OCI-LY7 (cell line): Measurements from ENCODE around the gene LRRC71. TPM values are rescaled to one million over a fixed set of nuclear protein-coding genes. Genes with fewer than 3 reads are reported as not detected.
A peak's percentile ranks its signal among the peaks of the same experiment; 100 is the strongest.

Source experiments
- Bru-seq: library from RNA; stranded (reverse); fragments of 400-500 nt; gene quantifications from one replicate; lab custom pipeline; 2021; lab: Mats Ljungman, UMichigan
- BruChase-seq, 2 experiments: library from RNA; stranded (reverse); fragments of 400-500 nt; gene quantifications; one replicate each; lab custom pipeline; 2021; lab: Mats Ljungman, UMichigan
- BruUV-seq: library from RNA; stranded (reverse); fragments of 400-500 nt; replicated peaks from 2 replicates; lab custom pipeline; 2021; lab: Mats Ljungman, UMichigan
- CTCF ChIA-PET: fragments of 300-600 bp; sonication (Branson Sonifier 250); formaldehyde crosslinking; loops from one replicate; lab custom pipeline; 2022; ENCODE audit warnings: antibody characterized with exemption; ENCODE audit not compliant: unreplicated experiment; lab: Charles Lee
- POLR2A ChIA-PET: fragments of 300-600 bp; sonication (Branson Sonifier 250); formaldehyde crosslinking; loops from one replicate; lab custom pipeline; 2022; ENCODE audit warnings: antibody characterized with exemption; lab: Charles Lee
- DNase-seq: peaks from one replicate; pipeline ENCODE4 v3.0.0-alpha.2; 2015; ENCODE audit warnings: low spot score
- H2AFZ ChIP-seq: fragments of 200-600 bp; sonication (generic), shearing (Covaris generic); 2 replicates; pipeline ENCODE4 v1.6.1; 2014; ENCODE audit warnings: mild to moderate bottlenecking, antibody characterized with exemption, low read length, moderate library complexity
- H3K27ac ChIP-seq: fragments of 200-600 bp; sonication (generic); 2 replicates; pipeline ENCODE4 v1.5.1; 2014; ENCODE audit warnings: mixed run types, low read depth, mild to moderate bottlenecking, moderate library complexity, low read length, inconsistent platforms; ENCODE audit not compliant: poor library complexity, severe bottlenecking
- H3K36me3 ChIP-seq: fragments of 200-600 bp; sonication (generic); 2 replicates; pipeline ENCODE4 v1.6.1; 2014; ENCODE audit warnings: mild to moderate bottlenecking, antibody characterized with exemption, low read length, moderate library complexity, mixed read lengths; ENCODE audit not compliant: insufficient read depth
- H3K4me1 ChIP-seq: fragments of 200-600 bp; sonication (generic); 2 replicates; pipeline ENCODE4 v1.5.1; 2014; ENCODE audit warnings: mild to moderate bottlenecking, low read length; ENCODE audit not compliant: insufficient read depth, poor library complexity, severe bottlenecking
- H3K4me2 ChIP-seq: fragments of 200-600 bp; sonication (generic); 2 replicates; pipeline ENCODE4 v1.6.1; 2014; ENCODE audit warnings: mild to moderate bottlenecking, low read length
- H3K4me3 ChIP-seq: fragments of 200-600 bp; sonication (generic); 2 replicates; pipeline ENCODE4 v1.5.1; 2014; ENCODE audit warnings: mild to moderate bottlenecking, low read depth, low read length; ENCODE audit not compliant: poor library complexity, severe bottlenecking
- H3K79me2 ChIP-seq: fragments of 200-600 bp; sonication (generic); 2 replicates; pipeline ENCODE4 v1.6.1; 2016; ENCODE audit warnings: low read depth, mild to moderate bottlenecking, low read length, moderate library complexity, mixed read lengths; ENCODE audit not compliant: insufficient read depth
- H3K9me2 ChIP-seq: fragments of 200-600 bp; sonication (generic); 2 replicates; pipeline ENCODE4 v1.6.1; 2016; ENCODE audit warnings: mild to moderate bottlenecking, low read length, mixed read lengths; ENCODE audit not compliant: insufficient read depth
- H3K9me3 ChIP-seq: fragments of 200-600 bp; sonication (generic); 2 replicates; pipeline ENCODE4 v1.6.1; 2014; ENCODE audit warnings: mild to moderate bottlenecking, mixed run types, low read length, mixed read lengths
- H4K20me1 ChIP-seq: fragments of 200-600 bp; sonication (generic); 2 replicates; pipeline ENCODE4 v1.6.1; 2014; ENCODE audit warnings: mild to moderate bottlenecking, antibody characterized with exemption, low read length, moderate library complexity, mixed read lengths; ENCODE audit not compliant: insufficient read depth
- EZH2phosphoT487 ChIP-seq: fragments of 200-600 bp; sonication (generic); IDR thresholded peaks from 2 replicates; pipeline ENCODE4 v1.6.1; 2018; ENCODE audit warnings: low read depth, borderline replicate concordance, mild to moderate bottlenecking, mixed run types, antibody characterized with exemption, low read length, moderate library complexity, mixed read lengths
- intact Hi-C: fragments of 100-400 bp; cut with micrococcal nuclease; formaldehyde crosslinking; loops from one replicate; pipeline ENCODE4 v1.10.0; 2022; ENCODE audit not compliant: unreplicated experiment
- long read RNA-seq: library from polyadenylated mRNA; stranded (forward); transcript quantifications from one replicate; pipeline ENCODE4 v2.0.0, GENCODE V29; 2022
- total RNA-seq, 2 experiments: library from RNA; depleted of rRNA in 1 of 2; stranded (reverse); fragments of >200 nt in 1 of 2; shearing (Covaris generic) in 1 of 2; gene quantifications; 2 replicates each; pipeline ENCODE4 v1.2.3, GENCODE V29; 2014 to 2022
- TF ChIP-seq, protein P1 (sequence below): fragments of 200-600 bp; sonication (generic); conservative IDR thresholded peaks from 2 replicates; pipeline ENCODE4 v1.5.1; 2014; ENCODE audit warnings: mild to moderate bottlenecking, antibody characterized with exemption, low read length, moderate library complexity, mixed read lengths

Gene LRRC71
- total RNA-seq (2014; rRNA removed; shearing (Covaris generic)) (not detected in 2 replicates), total RNA-seq (2022) (not detected in 2 replicates), Bru-seq, nascent RNA (not detected), BruChase-seq, experiment 1, labeled RNA remaining after a 6-hour chase (not detected), BruChase-seq, experiment 2, labeled RNA remaining after a 2-hour chase (not detected)
- long read RNA-seq, result 0 reads

DNA sequence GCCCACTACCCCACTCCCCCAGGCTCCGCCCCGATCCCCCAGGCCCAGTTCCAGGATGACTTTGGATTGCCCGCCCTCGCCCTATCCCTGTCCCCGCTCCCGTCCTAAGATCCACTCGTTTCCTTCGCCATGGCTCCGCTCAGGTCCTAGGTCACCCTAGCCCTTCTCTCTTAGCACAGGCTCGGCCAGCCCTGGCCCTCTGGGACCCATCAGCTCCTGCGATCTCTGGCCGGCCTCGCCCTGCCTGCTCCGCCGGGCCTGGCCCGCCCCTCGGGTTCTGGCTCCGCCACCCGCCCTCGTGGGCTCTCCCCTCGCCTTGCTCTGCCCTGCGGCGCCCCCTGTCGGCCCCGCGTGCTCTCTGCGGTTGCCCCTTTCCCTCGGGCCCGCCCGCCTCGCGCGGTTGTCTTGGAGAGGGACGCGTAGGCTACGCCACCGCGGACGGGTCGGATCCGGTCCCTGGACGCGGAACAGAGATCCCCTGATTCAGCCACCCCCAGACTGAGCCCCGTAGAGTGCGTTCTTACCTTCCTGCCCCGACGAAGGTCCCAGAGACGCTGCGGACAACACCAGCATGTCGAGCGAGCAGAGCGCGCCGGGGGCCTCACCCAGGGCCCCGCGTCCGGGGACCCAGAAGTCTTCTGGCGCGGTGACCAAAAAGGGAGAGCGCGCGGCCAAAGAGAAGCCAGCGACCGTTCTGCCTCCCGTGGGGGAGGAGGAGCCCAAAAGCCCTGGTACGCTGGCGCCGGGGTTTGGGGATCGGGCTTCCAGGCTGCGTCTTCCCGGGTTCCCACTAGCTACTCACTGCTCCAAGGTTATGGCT, at the start of gene LRRC71:
Gene LRRC71, plus strand, starts transcription at position 400 of the 820 bp plus-strand sequence. Its CDS starts 172 bp downstream, at position 572.
- TF ChIP-seq, protein P1, sequence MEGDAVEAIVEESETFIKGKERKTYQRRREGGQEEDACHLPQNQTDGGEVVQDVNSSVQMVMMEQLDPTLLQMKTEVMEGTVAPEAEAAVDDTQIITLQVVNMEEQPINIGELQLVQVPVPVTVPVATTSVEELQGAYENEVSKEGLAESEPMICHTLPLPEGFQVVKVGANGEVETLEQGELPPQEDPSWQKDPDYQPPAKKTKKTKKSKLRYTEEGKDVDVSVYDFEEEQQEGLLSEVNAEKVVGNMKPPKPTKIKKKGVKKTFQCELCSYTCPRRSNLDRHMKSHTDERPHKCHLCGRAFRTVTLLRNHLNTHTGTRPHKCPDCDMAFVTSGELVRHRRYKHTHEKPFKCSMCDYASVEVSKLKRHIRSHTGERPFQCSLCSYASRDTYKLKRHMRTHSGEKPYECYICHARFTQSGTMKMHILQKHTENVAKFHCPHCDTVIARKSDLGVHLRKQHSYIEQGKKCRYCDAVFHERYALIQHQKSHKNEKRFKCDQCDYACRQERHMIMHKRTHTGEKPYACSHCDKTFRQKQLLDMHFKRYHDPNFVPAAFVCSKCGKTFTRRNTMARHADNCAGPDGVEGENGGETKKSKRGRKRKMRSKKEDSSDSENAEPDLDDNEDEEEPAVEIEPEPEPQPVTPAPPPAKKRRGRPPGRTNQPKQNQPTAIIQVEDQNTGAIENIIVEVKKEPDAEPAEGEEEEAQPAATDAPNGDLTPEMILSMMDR, result peak; percentile 56
- TF ChIP-seq EZH2phosphoT487, result no peak
- no peaks in the 10 kb centered on the region for H3K9me3 ChIP-seq
- POLR2A ChIA-PET, result no interaction called here
- no peak within 1 kb of the TSS for H3K27ac ChIP-seq
- no peaks in the 10 kb centered on the region for H4K20me1 ChIP-seq
- no peak within 1 kb of the TSS for H3K4me2 ChIP-seq
- no peak within 1 kb of the TSS for H2AFZ ChIP-seq
- BruUV-seq, result no TSS peak
- CTCF ChIA-PET, result no interaction called here
- intact Hi-C loops, result no loop called here
- no peak for DNase-seq
- no peak within 1 kb of the TSS for H3K4me3 ChIP-seq
- no peaks in the 10 kb centered on the region for H3K36me3 ChIP-seq
- no peaks in the 10 kb centered on the region for H3K4me1 ChIP-seq
- H3K9me2 ChIP-seq, result no peaks in the 10 kb centered on the region
- H3K79me2 ChIP-seq, result no peaks in the 10 kb centered on the region

DNA sequence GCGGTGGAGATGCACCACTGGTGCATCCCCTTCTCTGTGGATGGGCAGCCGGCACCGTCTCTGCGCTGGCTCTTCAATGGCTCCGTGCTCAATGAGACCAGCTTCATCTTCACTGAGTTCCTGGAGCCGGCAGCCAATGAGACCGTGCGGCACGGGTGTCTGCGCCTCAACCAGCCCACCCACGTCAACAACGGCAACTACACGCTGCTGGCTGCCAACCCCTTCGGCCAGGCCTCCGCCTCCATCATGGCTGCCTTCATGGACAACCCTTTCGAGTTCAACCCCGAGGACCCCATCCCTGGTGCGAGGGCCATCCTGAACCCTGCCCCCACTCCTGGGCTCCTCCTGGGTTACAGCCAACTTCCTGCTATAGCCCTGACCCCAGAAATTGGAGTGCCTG, 46.8 kb upstream of the LRRC71 start:
- Histone ChIP-seq H3K36me3 (no peaks in the 10 kb centered on the region), H3K4me2 (no peak overlapping the region), H3K9me2 (no peaks in the 10 kb centered on the region), H4K20me1 (no peaks in the 10 kb centered on the region), H2AFZ (no peak overlapping the region), H3K4me3 (no peak overlapping the region), H3K9me3 (no peaks in the 10 kb centered on the region), H3K27ac (no peak overlapping the region), H3K79me2 (no peaks in the 10 kb centered on the region), H3K4me1 (no peaks in the 10 kb centered on the region)
- POLR2A ChIA-PET, result no interaction called here
- no peak for DNase-seq
- BruUV-seq, result no TSS peak
- TF ChIP-seq, protein P1, result no peak
- no peak for TF ChIP-seq EZH2phosphoT487
- CTCF ChIA-PET, result no interaction called here
- intact Hi-C loops, result no loop called here

DNA sequence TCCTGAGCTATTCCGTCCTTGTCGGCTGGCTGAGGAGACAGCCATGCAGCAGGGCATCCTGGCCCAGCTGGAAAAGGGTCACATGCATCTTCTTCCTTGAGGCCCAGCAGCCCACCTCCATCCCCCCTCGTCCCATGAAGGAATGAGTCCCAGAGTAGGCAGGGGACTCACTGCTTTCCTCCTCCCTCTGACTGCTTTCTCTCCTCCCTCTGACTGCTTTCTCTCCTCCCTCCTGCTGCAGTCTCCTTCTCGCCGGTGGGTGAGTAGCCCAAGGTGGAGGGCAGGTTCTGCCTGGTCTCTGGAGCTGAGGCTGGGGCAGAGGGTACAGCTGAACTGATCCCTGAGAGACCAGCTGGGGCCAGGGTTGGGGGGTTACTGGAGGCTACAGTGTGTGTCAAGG, 46.3 kb upstream of the LRRC71 start:
- H3K4me1 ChIP-seq, result no peaks in the 10 kb centered on the region
- no peak overlapping the region for H3K4me2 ChIP-seq
- H3K27ac ChIP-seq, result no peak overlapping the region
- POLR2A ChIA-PET, result no interaction called here
- no peak overlapping the region for H3K4me3 ChIP-seq
- H3K9me2 ChIP-seq, result no peaks in the 10 kb centered on the region
- no peak for DNase-seq
- TF ChIP-seq EZH2phosphoT487, result no peak
- TF ChIP-seq, protein P1, result no peak
- no TSS peak for BruUV-seq
- intact Hi-C loops, result no loop called here
- no peaks in the 10 kb centered on the region for H3K36me3 ChIP-seq
- H4K20me1 ChIP-seq, result no peaks in the 10 kb centered on the region
- no peaks in the 10 kb centered on the region for H3K9me3 ChIP-seq
- no peak overlapping the region for H2AFZ ChIP-seq
- no peaks in the 10 kb centered on the region for H3K79me2 ChIP-seq
- CTCF ChIA-PET, result no interaction called here
